Measurements from ENCODE around the gene MAN2A1.
A peak's percentile ranks its signal among the peaks of the same experiment; 100 is the strongest.

MAN2A1 gene

DNA sequence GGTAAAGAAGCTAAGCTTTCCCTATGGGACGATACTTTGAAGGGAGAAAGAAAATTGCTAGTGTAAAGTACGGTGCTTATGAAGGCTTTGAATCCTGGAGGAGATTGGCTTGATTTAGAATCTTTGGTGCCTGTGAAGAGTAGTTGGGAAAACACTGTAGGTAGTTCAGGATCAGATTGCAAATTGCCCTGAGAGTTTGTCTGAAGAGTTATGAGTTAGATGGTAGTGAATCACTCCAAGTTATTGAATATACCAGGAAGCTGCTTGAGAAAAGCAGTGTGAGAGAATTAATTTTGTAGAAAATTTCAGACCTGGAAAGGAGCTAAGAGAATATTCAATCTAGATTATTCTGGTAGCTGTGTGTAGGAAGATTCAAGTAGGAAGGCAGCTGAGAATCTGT lies 11.5 kb downstream of the MAN2A1 start:
- in situ Hi-C loops (cut with HindIII; ENCODE audit: low sequenced_read_pairs), result no loop called here
- DNase-seq (ENCODE audit: low read depth, low spot score), result no peak
- TF ChIP-seq CTCF (IDR thresholded peaks at IDR 0.05; ENCODE audit: low read depth, low read length), result no peak
- H3K4me3 ChIP-seq (ENCODE audit: low read depth, low read length), result no peak overlapping the region

DNA sequence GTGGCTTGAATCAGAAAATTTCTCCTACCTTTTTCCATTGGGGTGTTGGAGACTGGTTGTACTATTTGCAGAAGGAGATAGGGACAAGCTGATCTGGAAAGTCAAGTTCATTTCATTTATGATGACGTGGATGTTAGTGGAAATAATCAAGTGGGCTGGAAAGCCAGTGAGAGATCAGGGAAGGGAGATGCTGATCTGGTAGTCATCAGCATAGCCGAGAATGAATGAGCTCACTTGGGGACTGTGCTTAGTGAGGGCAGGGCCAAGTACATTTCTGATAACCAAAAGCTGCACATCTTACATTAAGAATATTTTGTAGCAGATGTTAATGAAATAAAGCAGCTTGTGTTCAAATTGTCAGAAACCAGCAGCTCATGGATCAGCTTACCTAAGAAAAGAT lies 12.1 kb downstream of the MAN2A1 start:
- no peak for DNase-seq (ENCODE audit: low read depth, low spot score)
- H3K4me3 ChIP-seq (ENCODE audit: low read depth, low read length), result no peak overlapping the region
- in situ Hi-C loops (cut with HindIII; ENCODE audit: low sequenced_read_pairs), result no loop called here
- no peak for TF ChIP-seq CTCF (IDR thresholded peaks at IDR 0.05; ENCODE audit: low read depth, low read length)

GRCh38 chr5:109703166-109703565 lies 13.4 kb downstream of the MAN2A1 start:
- in situ Hi-C loops (cut with HindIII; ENCODE audit: low sequenced_read_pairs), result no loop called here
- H3K4me3 ChIP-seq (ENCODE audit: low read depth, low read length), result no peak overlapping the region
- no peak for TF ChIP-seq CTCF (IDR thresholded peaks at IDR 0.05; ENCODE audit: low read depth, low read length)
- no peak for DNase-seq (ENCODE audit: low read depth, low spot score)

GRCh38 chr5:109703829-109704228 lies 14.1 kb downstream of the MAN2A1 start:
- no peak overlapping the region for H3K4me3 ChIP-seq (ENCODE audit: low read depth, low read length)
- TF ChIP-seq CTCF (IDR thresholded peaks at IDR 0.05; ENCODE audit: low read depth, low read length), result no peak
- in situ Hi-C loops (cut with HindIII; ENCODE audit: low sequenced_read_pairs), result no loop called here
- DNase-seq (ENCODE audit: low read depth, low spot score), result no peak

- H3K4me3 ChIP-seq (ENCODE audit: low read depth, low read length), result no peak overlapping the region
- DNase-seq (ENCODE audit: low read depth, low spot score), result no peak
- in situ Hi-C loops (cut with HindIII; ENCODE audit: low sequenced_read_pairs), result no loop called here
- no peak for TF ChIP-seq CTCF (IDR thresholded peaks at IDR 0.05; ENCODE audit: low read depth, low read length)
Measured at GRCh38 chr5:109704282-109704952, 14.7 kb downstream of the MAN2A1 start.

- peak; percentile 45 for DNase-seq (ENCODE audit: low read depth, low spot score)
- no peak for TF ChIP-seq CTCF (IDR thresholded peaks at IDR 0.05; ENCODE audit: low read depth, low read length)
- in situ Hi-C loops (cut with HindIII; ENCODE audit: low sequenced_read_pairs), result no loop called here
- H3K4me3 ChIP-seq (ENCODE audit: low read depth, low read length), result no peak overlapping the region
Measured at GRCh38 chr5:109705596-109705995, 15.9 kb downstream of the MAN2A1 start.
